WI38 (cell line): Measurements from ENCODE around the gene PSMB7.

Experiments used
- H3K4me3 ChIP-seq: 2 replicates; pipeline ENCODE4 v1.5.1; 2011; ENCODE audit warnings: low read depth, mild to moderate bottlenecking, control low read depth, low read length
- CTCF ChIP-seq: IDR thresholded peaks from 2 replicates; pipeline ENCODE4 v1.5.1; 2012; ENCODE audit warnings: low read depth, mild to moderate bottlenecking, control low read depth, low read length

Gene PSMB7

GRCh38 chr9:124384846-124385245, 30.4 kb downstream of the PSMB7 start:
- no peak for TF ChIP-seq CTCF
- no peak overlapping the region for H3K4me3 ChIP-seq

GRCh38 chr9:124384210-124384609, 31.0 kb downstream of the PSMB7 start:
- no peak for TF ChIP-seq CTCF
- no peak overlapping the region for H3K4me3 ChIP-seq

GRCh38 chr9:124381170-124381945, 33.9 kb downstream of the PSMB7 start:
- TF ChIP-seq CTCF, result no peak
- H3K4me3 ChIP-seq, result no peak overlapping the region

GRCh38 chr9:124377551-124378406, 37.5 kb downstream of the PSMB7 start:
- H3K4me3 ChIP-seq, result no peak overlapping the region
- TF ChIP-seq CTCF, result no peak

GRCh38 chr9:124376329-124376728, 38.9 kb downstream of the PSMB7 start:
- H3K4me3 ChIP-seq, result no peak overlapping the region
- TF ChIP-seq CTCF, result no peak

- no peak overlapping the region for H3K4me3 ChIP-seq
- no peak for TF ChIP-seq CTCF
Measured at GRCh38 chr9:124375726-124376125, 39.5 kb downstream of the PSMB7 start.

GRCh38 chr9:124373851-124374250, 41.4 kb downstream of the PSMB7 start:
- TF ChIP-seq CTCF, result no peak
- no peak overlapping the region for H3K4me3 ChIP-seq
